Effector memory CD8-positive, alpha-beta T cell (primary cell): ENCODE data around the gene SNPH.
A peak's percentile ranks its signal among the peaks of the same experiment; 100 is the strongest.

ENCODE experiments used
- ATAC-seq: fragments of 150-1000 bp; cut with Tn5 transposase; replicated peaks from 2 replicates; pipeline ENCODE4 v1.10.0; 2021; ENCODE audit warnings: mild to moderate bottlenecking, moderate library complexity
- DNase-seq, 3 experiments: peaks; one replicate each; pipeline ENCODE4 v3.0.0; 2021
- H3K27ac Mint-ChIP-seq, 2 donors: one replicate each; pipeline ENCODE4 v1.8.0; 2022; ENCODE audit warnings: mild to moderate bottlenecking in 2 of 2, mixed read lengths in 2 of 2, moderate library complexity in 2 of 2
- H3K27me3 Mint-ChIP-seq, 2 donors: one replicate each; pipeline ENCODE4 v1.8.0; 2022; ENCODE audit warnings: mixed read lengths in 2 of 2
- H3K36me3 Mint-ChIP-seq: one replicate; pipeline ENCODE4 v1.8.0; 2022; ENCODE audit warnings: mild to moderate bottlenecking, moderate library complexity, mixed read lengths; ENCODE audit not compliant: insufficient read depth
- H3K4me1 Mint-ChIP-seq, 2 donors: one replicate each; pipeline ENCODE4 v1.8.0; 2022; ENCODE audit warnings: low read depth in 2 of 2, mixed read lengths in 2 of 2
- H3K4me3 Mint-ChIP-seq, 2 donors: one replicate each; pipeline ENCODE4 v1.8.0; 2022; ENCODE audit warnings: mild to moderate bottlenecking in 2 of 2, mixed read lengths in 2 of 2, moderate library complexity in 2 of 2
- H3K9me3 Mint-ChIP-seq, 2 donors: one replicate each; pipeline ENCODE4 v1.8.0; 2022; ENCODE audit warnings: mixed read lengths in 2 of 2

Gene SNPH

DNA sequence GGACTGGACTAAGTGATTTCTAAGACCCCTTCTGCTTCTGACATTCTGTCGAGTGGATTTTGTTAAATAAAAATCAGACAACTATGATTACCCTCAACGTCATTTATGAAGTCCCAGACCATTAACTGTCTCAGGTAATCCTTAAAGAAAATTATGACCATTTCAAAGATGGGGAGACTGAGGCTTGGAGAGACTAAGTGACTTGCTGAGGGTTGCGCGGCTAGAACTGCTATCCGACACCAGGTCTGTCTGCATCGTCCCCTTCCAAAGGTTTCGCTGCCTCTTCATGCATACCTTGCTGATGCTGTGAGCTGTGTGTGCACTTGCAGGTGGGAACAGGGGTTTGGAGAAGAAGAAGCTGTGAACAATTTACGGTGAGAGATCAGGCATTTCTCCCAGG is 3.1 kb downstream of the SNPH start:
- DNase-seq (no peak), ATAC-seq (no peak)
- Mint-ChIP-seq H3K4me1 (peaks cover 20 to 28% of the 10 kb centered on the region in 2 donors), H3K9me3 (no peaks in the 10 kb centered on the region), H3K27ac (peak overlapping the region; percentile 16 to 64), H3K27me3 (no peaks in the 10 kb centered on the region), H3K4me3 (no peak overlapping the region), H3K36me3 (peaks cover 4% of the 10 kb centered on the region)

DNA sequence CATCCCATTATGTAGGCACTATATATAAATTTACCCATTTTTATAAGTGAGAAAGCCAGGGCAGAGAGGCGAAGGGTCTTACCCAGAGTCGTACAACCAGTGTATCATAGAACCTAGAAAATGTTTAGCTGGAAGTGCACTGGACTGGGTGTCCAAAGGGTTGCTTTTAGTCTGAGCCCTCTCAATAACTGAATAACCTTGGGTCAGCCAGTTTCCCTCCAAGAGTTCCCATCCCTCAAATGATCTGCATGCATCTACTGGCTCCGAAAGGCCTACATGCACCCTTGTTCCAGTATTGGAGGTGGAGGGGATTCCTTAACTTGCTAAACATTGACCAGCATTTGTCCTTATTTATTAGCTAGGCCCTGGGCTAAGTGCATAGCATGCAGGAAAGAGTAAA is 3.8 kb downstream of the SNPH start:
- peaks cover 20 to 27% of the 10 kb centered on the region in 2 donors for H3K4me1 Mint-ChIP-seq
- no peak for ATAC-seq

DNA sequence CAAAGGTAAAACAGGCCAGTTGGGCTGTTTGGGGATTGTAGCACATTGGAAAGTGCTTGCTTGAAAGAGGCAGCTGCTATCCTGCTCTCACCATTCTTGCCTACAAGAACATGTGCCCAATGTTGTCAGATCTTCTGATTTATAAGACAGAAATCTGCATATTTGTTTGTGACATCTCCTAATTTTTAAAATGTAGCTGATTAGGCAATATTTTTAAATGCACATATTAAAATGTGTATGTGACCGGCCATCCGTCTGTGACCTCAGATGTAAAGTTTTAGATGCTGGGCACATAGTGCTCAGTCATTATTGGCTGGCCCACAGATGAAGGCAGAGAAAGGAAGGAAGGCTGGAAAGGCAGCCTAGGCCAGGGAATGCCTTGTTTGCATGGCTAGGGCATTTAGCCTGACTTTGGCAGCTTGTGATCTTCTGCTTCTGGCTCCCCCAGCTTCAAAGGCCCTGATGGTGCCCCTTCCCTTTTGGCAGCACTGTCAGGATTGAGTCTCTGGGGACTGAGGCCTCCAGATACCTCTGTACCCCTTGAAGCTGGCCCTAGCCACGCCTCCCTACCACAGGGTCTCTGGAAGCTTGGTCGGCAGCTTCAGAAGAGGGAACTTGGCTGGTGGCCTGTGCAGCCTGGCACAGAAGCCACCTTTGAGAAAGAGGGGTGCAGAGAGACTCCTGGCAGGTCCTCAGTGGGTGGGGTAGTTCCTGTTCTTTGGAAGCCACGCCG is 6.4 kb downstream of the SNPH start:
- Mint-ChIP-seq H3K4me3 (no peak overlapping the region), H3K9me3 (no peaks in the 10 kb centered on the region), H3K27ac (no peak overlapping the region), H3K27me3 (no peaks in the 10 kb centered on the region), H3K4me1 (peaks cover 7 to 16% of the 10 kb centered on the region in 2 donors), H3K36me3 (no peaks in the 10 kb centered on the region)
- no peak for DNase-seq
- no peak for ATAC-seq

More for the DNA sequence above, 3.8 kb downstream of the SNPH start:
- Mint-ChIP-seq H3K27ac (no peak overlapping the region), H3K4me3 (no peak overlapping the region), H3K27me3 (no peaks in the 10 kb centered on the region), H3K36me3 (peaks cover 4% of the 10 kb centered on the region), H3K9me3 (no peaks in the 10 kb centered on the region)
- no peak for DNase-seq

DNA sequence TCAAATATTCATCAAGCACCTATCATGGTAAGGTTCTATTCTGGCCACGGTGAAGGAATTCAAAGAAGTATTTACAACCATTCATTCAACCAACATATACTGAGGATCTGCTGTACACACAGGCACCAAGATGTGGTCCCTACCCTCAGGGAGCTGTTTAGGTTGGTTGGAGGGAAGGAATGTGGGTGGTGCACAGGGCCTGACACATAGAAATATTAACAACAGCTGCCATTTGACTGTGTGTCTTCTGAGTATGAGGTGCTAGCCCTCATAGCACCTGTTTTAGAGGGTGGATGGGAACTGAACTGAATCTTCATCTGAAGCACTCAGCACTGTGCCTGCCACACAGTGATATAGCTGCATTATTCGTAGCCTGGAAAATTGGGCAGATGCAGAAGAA is 7.3 kb downstream of the SNPH start:
- Mint-ChIP-seq H3K27me3 (no peaks in the 10 kb centered on the region), H3K27ac (no peak overlapping the region), H3K9me3 (no peaks in the 10 kb centered on the region), H3K36me3 (no peaks in the 10 kb centered on the region), H3K4me1 (peaks cover 4 to 11% of the 10 kb centered on the region in 2 donors), H3K4me3 (no peak overlapping the region)
- ATAC-seq (no peak), DNase-seq (no peak)

DNA sequence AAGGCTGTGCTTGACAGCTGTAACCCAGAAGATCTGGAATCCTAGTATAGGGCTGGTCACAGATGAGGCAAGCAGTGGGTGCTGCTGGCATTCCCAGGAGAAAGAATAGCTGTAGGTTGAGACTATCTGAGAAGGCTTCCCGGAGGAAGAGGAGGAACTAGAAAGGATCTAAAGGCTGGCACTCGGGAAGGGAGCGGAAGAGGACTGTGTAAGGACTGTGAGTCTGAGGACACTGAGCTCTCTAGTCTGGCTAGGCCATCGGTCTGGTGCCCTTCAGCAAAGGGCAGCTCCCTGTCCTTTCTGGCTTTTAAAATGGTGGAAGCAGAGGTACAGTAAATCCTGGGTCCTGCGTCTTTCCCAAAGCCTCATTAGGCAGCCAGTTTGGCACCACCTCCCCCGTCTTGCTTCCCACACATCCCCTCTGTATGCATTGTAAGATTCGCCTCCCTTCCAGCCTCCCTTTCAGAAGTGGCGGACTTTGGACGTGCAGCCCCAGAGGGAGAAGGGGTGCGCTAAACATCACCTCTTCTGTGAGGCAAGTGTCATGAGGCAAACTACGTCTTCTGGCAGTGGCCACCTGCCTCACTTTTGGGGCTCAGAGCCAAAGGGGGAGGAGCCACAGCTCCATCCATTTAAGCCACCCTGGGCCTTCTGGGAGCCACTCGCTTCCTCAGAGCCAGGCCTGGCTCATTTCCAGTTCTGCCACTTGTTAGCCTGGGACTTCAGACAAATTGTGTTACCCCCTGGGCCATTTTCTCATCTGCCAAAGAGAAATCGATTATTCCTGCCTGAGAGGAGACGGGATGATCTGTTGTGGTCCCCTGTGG is 8.6 kb downstream of the SNPH start:
- H3K4me3 Mint-ChIP-seq: no peak overlapping the region
- no peak for DNase-seq
- H3K27me3 Mint-ChIP-seq: no peaks in the 10 kb centered on the region
- no peak for ATAC-seq
- H3K9me3 Mint-ChIP-seq: no peaks in the 10 kb centered on the region
- no peak overlapping the region for H3K27ac Mint-ChIP-seq
- H3K4me1 Mint-ChIP-seq: peaks cover 0 to 5% of the 10 kb centered on the region in 2 donors
- no peaks in the 10 kb centered on the region for H3K36me3 Mint-ChIP-seq

DNA sequence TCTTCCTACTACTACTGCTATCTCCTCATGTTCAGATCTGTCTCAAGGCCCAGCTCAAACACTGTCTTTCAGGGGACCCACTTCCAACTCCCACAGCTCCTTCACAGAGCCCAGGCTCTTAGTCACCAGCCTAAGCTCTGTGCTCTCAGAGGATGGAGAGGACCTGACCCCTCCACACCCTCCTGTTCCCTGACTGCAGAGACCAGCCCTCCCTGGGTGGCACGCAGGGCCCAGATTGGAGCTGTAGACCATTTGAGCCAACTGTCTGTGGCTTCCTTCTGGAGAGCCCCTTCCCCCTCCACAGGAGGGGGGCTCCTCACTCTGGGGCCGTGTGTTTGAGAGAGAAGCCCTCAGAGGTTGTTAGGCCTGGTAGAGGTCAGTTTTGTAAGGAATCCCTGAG is 9.8 kb downstream of the SNPH start:
- peak overlapping the region in 1 of 2 donors; percentile 3 for H3K27ac Mint-ChIP-seq
- DNase-seq (no peak), ATAC-seq (no peak)
- no peak overlapping the region for H3K4me3 Mint-ChIP-seq
- H3K4me1 Mint-ChIP-seq: peaks cover 0 to 5% of the 10 kb centered on the region in 2 donors
- no peaks in the 10 kb centered on the region for H3K9me3 Mint-ChIP-seq
- H3K27me3 Mint-ChIP-seq: no peaks in the 10 kb centered on the region
- H3K36me3 Mint-ChIP-seq: no peaks in the 10 kb centered on the region

DNA sequence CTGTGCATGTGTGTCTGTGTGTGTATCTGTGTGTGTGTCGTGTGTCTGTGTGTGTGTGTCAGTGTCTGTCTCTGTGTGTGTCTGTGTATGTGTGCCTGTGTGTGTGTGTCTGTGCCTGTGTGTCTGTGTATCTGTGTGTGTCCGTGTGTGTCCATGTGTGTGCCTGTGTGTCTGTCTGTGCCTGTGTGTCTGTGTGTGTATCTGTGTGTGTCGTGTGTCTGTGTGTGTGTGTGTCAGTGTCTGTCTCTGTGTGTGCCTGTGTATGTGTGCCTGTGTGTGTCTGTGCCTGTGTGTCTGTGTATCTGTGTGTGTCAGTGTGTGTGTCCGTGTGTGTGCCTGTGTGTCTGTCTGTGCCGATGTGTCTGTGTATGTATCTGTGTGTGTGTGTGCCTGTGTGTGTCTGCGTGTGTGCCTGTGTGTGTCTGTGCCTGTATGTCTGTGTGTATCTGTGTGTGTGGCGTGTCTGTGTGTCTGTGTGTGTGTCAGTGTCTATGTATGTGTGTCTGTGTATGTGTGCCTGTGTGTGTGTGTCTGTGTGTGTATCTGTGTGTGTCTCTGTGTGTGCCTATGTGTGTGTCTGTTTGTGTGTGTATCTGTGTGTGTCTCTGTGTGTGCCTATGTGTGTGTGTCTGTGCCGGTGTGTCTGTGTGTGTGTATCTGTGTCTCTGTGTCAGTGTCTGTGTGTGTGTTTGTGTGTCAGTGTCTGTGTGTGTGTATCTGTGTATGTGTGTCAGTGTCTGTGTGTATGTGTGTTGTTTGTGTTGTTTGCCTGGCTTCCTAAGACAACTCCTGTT is 11.6 kb downstream of the SNPH start:
- Mint-ChIP-seq H3K27me3 (no peaks in the 10 kb centered on the region), H3K4me1 (peaks cover 0 to 5% of the 10 kb centered on the region in 2 donors), H3K36me3 (no peaks in the 10 kb centered on the region), H3K27ac (no peak overlapping the region), H3K9me3 (no peaks in the 10 kb centered on the region), H3K4me3 (no peak overlapping the region)
- DNase-seq (no peak), ATAC-seq (no peak)

DNA sequence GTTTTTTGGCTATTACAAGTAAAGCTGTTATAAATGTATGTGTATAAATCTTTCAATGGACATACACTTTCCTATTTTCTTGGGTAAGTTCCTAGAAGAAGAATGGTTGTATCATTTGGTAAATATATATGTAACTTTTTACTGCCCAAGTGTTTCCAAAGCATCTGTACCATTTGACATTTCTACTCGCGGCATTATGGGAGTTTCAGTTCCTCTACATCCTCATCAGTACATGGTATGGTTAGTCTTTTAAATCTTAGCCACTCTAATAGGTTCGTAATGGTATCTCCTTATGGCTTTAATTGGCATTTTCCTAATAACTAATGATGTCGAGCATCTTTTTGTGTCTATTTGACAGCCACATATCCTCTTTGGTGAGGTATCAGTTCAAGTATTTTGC is 12.9 kb downstream of the SNPH start:
- no peaks in the 10 kb centered on the region for H3K36me3 Mint-ChIP-seq
- no peak overlapping the region for H3K4me3 Mint-ChIP-seq
- H3K9me3 Mint-ChIP-seq: no peaks in the 10 kb centered on the region
- no peak for ATAC-seq
- no peak for DNase-seq
- H3K4me1 Mint-ChIP-seq: peaks cover 0 to 5% of the 10 kb centered on the region in 2 donors
- H3K27me3 Mint-ChIP-seq: no peaks in the 10 kb centered on the region
- H3K27ac Mint-ChIP-seq: no peak overlapping the region

DNA sequence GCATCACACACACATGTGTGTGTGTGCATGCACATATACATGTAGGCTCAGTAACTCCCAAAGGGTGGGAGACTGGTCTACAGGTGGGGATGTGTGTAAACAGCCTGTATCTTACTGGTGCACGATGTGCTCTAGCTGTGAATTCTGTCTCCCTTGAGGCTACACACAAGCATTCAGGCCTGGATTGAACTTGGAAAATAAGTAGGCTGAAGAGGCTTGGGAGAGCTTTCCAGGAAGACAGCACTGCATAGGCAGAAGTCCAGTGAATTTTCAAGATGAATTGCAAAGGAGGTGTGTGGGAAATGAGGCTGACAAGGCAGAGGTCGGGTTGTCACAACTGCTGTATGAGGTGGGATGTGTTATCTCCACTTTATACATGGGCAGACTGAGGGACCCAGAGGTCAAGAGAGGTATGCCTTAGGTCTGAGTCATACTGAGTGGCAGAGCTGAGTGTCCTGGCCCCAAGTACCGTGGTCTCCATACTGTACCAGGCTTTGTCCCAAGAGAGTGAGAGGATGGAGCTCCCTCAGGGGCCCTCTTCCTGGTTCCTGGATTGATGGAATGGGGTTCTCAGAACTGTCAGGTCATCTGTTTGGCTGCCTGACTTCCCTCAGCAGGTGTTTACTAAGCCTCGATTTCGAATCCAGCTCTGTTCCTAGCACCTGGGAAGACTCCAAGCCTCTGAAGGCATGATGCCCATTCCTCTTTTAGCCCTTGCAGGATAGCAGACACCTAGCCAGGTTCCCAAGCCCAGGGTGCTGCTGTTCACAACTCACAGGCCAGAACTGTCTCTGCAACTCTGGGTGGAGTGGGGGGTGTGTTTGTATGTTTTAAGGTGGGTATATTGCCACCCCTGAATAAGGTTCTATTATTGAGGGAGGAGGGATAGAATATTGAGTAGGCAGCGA is 14.4 kb downstream of the SNPH start:
- Mint-ChIP-seq H3K27ac (no peak overlapping the region), H3K4me3 (no peak overlapping the region), H3K4me1 (peaks cover 0 to 5% of the 10 kb centered on the region in 2 donors), H3K27me3 (no peaks in the 10 kb centered on the region), H3K36me3 (no peaks in the 10 kb centered on the region), H3K9me3 (no peaks in the 10 kb centered on the region)
- ATAC-seq (no peak), DNase-seq (no peak)

DNA sequence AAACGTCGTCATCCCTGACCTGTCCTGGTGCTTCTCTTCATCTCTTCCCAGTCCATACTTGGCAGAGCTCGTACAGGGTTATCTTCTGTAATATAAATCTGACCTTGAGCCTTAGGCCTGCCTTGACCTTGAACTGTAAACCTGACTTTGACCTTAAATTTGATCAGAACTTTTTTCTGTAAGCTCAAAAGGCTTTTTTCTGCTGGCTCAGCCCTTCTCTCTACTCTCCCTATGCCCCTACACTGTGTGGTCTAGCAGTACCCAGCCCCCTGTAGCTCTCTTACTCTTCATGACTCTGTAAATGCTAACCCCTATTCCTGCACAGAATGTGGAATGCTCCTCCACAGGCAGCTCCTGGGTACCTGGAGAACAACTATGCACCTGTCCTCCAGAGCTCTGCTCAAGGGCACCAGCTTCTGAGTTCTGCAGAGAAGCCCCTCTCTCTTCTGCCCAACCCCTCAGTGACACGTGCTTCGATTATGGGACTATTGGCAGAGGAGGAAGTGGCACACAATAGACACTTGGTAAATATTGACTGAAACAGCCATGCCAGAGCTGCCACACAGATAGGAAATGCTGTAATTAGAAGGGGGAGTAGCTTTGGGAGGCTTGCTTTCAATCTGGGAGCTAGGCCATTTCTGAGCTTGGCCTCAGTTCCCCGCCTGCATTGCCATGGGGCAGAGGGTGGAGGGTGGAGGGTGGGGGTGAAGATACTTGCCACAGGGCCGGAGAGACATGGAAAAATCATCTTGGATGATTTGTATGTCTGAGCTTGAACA is 15.4 kb downstream of the SNPH start:
- no peaks in the 10 kb centered on the region for H3K36me3 Mint-ChIP-seq
- no peaks in the 10 kb centered on the region for H3K9me3 Mint-ChIP-seq
- ATAC-seq: no peak
- H3K27me3 Mint-ChIP-seq: no peaks in the 10 kb centered on the region
- DNase-seq: no peak
- H3K4me3 Mint-ChIP-seq: no peak overlapping the region
- no peak overlapping the region for H3K27ac Mint-ChIP-seq
- H3K4me1 Mint-ChIP-seq: peaks cover 0 to 5% of the 10 kb centered on the region in 2 donors

DNA sequence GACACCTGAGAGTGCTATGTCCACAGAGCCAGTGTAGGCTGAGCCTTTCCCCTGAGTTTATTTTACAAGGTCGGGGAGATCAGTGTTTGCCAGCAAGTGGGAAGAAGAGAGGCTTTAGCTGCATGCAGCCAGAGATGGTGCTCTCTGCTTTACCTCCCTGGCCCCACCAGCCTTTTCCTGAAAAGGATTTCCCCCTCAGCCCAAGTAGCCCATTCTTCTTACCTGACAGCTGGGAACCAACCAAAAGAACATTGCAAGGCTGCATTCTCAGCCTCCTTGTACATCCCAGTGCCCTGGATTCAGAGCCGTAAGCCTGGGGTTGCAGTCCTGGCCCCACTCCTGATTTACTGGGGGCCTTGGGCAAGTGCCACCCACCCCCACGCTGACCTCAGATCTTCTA is 16.9 kb downstream of the SNPH start:
- ATAC-seq (no peak), DNase-seq (no peak)
- H3K27ac Mint-ChIP-seq: no peak overlapping the region
- H3K27me3 Mint-ChIP-seq: no peaks in the 10 kb centered on the region
- H3K9me3 Mint-ChIP-seq: no peaks in the 10 kb centered on the region
- H3K4me3 Mint-ChIP-seq: no peak overlapping the region
- peaks cover 0 to 13% of the 10 kb centered on the region in 2 donors for H3K4me1 Mint-ChIP-seq
- H3K36me3 Mint-ChIP-seq: no peaks in the 10 kb centered on the region
